HepG2 (cell line): ENCODE data around the gene CBFA2T2. TPM values are rescaled to one million over a fixed set of nuclear protein-coding genes. Genes with fewer than 3 reads are reported as not detected.

ENCODE experiments used
- ATF3 ChIP-seq: sonication (generic); formaldehyde crosslinking; IDR thresholded peaks from 2 replicates; pipeline ENCODE4 v1.4.0; 2020; ENCODE audit warnings: missing genetic modification reagents
- CEBPG ChIP-seq: IDR thresholded peaks from 2 replicates; pipeline ENCODE4 v1.6.1; 2016
- E2F5 ChIP-seq: sonication (generic); formaldehyde crosslinking; conservative IDR thresholded peaks from 2 replicates; pipeline ENCODE4 v1.4.0; 2020; ENCODE audit warnings: missing genetic modification reagents
- EED ChIP-seq: sonication (generic); formaldehyde crosslinking; IDR thresholded peaks from 2 replicates; pipeline ENCODE4 v1.5.0; 2020; ENCODE audit warnings: mild to moderate bottlenecking, missing genetic modification reagents
- GTF2F1 ChIP-seq: fragments of 150-350 bp; IDR thresholded peaks from 2 replicates; pipeline ENCODE4 v1.6.1; 2014; ENCODE audit warnings: low read length
- HNRNPK ChIP-seq: fragments of 200-400 bp; formaldehyde crosslinking; IDR thresholded peaks from 2 replicates; pipeline ENCODE4 v1.6.1; 2018; ENCODE audit warnings: low read length, low read depth, moderate library complexity, mild to moderate bottlenecking; ENCODE audit not compliant: poor library complexity, severe bottlenecking
- HOXA5 ChIP-seq: sonication (generic); formaldehyde crosslinking; IDR thresholded peaks from 2 replicates; pipeline ENCODE4 v1.4.0; 2020; ENCODE audit warnings: missing genetic modification reagents
- JUND ChIP-seq: sonication (generic); formaldehyde crosslinking; IDR thresholded peaks from 2 replicates; pipeline ENCODE4 v1.8.0; 2022; ENCODE audit warnings: mild to moderate bottlenecking, missing genetic modification reagents
- KMT2B ChIP-seq: IDR thresholded peaks from 2 replicates; pipeline ENCODE4 v1.6.1; 2016; ENCODE audit warnings: missing genetic modification reagents, missing compliant biosample characterization
- MAX ChIP-seq: IDR thresholded peaks from 2 replicates; pipeline ENCODE4 v1.6.1; 2012; ENCODE audit warnings: inconsistent platforms
- MXD1 ChIP-seq: sonication (generic); formaldehyde crosslinking; IDR thresholded peaks from 2 replicates; pipeline ENCODE4 v1.4.0; 2020; ENCODE audit warnings: mild to moderate bottlenecking, missing genetic modification reagents
- NCOA1 ChIP-seq: sonication (generic); formaldehyde crosslinking; IDR thresholded peaks from 2 replicates; pipeline ENCODE4 v1.9.0; 2021; ENCODE audit warnings: missing genetic modification reagents
- NKX3-1 ChIP-seq: sonication (generic); formaldehyde crosslinking; IDR thresholded peaks from 2 replicates; pipeline ENCODE4 v1.5.0; 2020; ENCODE audit warnings: missing genetic modification reagents
- NRL ChIP-seq: sonication (generic); formaldehyde crosslinking; IDR thresholded peaks from 2 replicates; pipeline ENCODE4 v1.5.0; 2020; ENCODE audit warnings: missing genetic modification reagents, mild to moderate bottlenecking, moderate library complexity, borderline replicate concordance
- POGK ChIP-seq: sonication (generic); formaldehyde crosslinking; conservative IDR thresholded peaks from 2 replicates; pipeline ENCODE4 v1.8.0; 2022; ENCODE audit warnings: mild to moderate bottlenecking, moderate library complexity, missing genetic modification reagents
- RFXANK ChIP-seq: IDR thresholded peaks from 2 replicates; pipeline ENCODE4 v1.6.1; 2016
- SP1 ChIP-seq, 2 experiments: fragments of 450-650 bp in 1 of 2; sonication (generic) in 1 of 2; formaldehyde crosslinking in 1 of 2; IDR thresholded peaks; 2 replicates each; pipeline versions ENCODE4 v1.4.0 to v1.6.1; 2016 to 2020; ENCODE audit warnings: missing genetic modification reagents in 1 of 2
- SRF ChIP-seq: IDR thresholded peaks from 2 replicates; pipeline ENCODE4 v1.6.1; 2011; ENCODE audit warnings: mild to moderate bottlenecking, low read depth, low read length, moderate library complexity
- STAG1 ChIP-seq: sonication (generic); formaldehyde crosslinking; IDR thresholded peaks from 2 replicates; pipeline ENCODE4 v1.4.0; 2020; ENCODE audit warnings: missing genetic modification reagents
- ZC3H4 ChIP-seq: sonication (generic); formaldehyde crosslinking; IDR thresholded peaks from 2 replicates; pipeline ENCODE4 v1.4.0; 2020; ENCODE audit warnings: missing genetic modification reagents, borderline replicate concordance
- ZNF160 ChIP-seq: sonication (generic); formaldehyde crosslinking; IDR thresholded peaks from 2 replicates; pipeline ENCODE4 v1.8.0; 2022; ENCODE audit warnings: mild to moderate bottlenecking, inconsistent platforms, missing genetic modification reagents
- ZNF253 ChIP-seq: sonication (generic); formaldehyde crosslinking; IDR thresholded peaks from 2 replicates; pipeline ENCODE4 v1.8.0; 2022; ENCODE audit warnings: mild to moderate bottlenecking, missing genetic modification reagents, borderline replicate concordance
- ZNF569 ChIP-seq: sonication (generic); formaldehyde crosslinking; IDR thresholded peaks from 2 replicates; pipeline ENCODE4 v1.5.0; 2020; ENCODE audit warnings: mild to moderate bottlenecking, missing genetic modification reagents, moderate library complexity, borderline replicate concordance
- ZNF652 ChIP-seq: IDR thresholded peaks from 2 replicates; pipeline ENCODE4 v1.6.1; 2016; ENCODE audit warnings: low read depth, borderline replicate concordance
- ZNF672 ChIP-seq: sonication (generic); formaldehyde crosslinking; IDR thresholded peaks from 2 replicates; pipeline ENCODE4 v1.8.1; 2022; ENCODE audit warnings: missing genetic modification reagents
- ZNF740 ChIP-seq: sonication (generic); formaldehyde crosslinking; IDR thresholded peaks from 2 replicates; pipeline ENCODE4 v1.4.0; 2020; ENCODE audit warnings: missing genetic modification reagents
- ZNF75D ChIP-seq: sonication (generic); formaldehyde crosslinking; IDR thresholded peaks from 2 replicates; pipeline ENCODE4 v1.8.1; 2023; ENCODE audit warnings: missing genetic modification reagents, mild to moderate bottlenecking, borderline replicate concordance
- ZNF839 ChIP-seq: sonication (generic); formaldehyde crosslinking; IDR thresholded peaks from 2 replicates; pipeline ENCODE4 v1.4.0; 2020; ENCODE audit warnings: missing genetic modification reagents, mild to moderate bottlenecking, borderline replicate concordance
- ZNF878 ChIP-seq: sonication (generic); formaldehyde crosslinking; IDR thresholded peaks from 2 replicates; pipeline ENCODE4 v1.8.1; 2023; ENCODE audit warnings: mild to moderate bottlenecking, missing genetic modification reagents, moderate library complexity
- polyA plus RNA-seq, 8 experiments: library from polyadenylated mRNA; depleted of rRNA in 3 of 8; stranded (reverse) in 7 of 8; unstranded in 1 of 8; fragments of >200 nt; fragmentation: Illumina TruSeq in 4 of 8; extraction: Trizol in 4 of 8; gene quantifications; 2 replicates each; pipeline versions ENCODE4 v1.2.1 to v1.2.3, GENCODE V29; 2011 to 2016; ENCODE audit warnings: low read depth in 4 of 8, missing spikeins in 1 of 8, mixed read lengths in 1 of 8; ENCODE audit not compliant: insufficient read depth in 1 of 8
- total RNA-seq, 5 experiments: library from RNA; depleted of rRNA; stranded (reverse); fragments of >200 nt; fragmentation: Illumina TruSeq; extraction: Trizol; gene quantifications; 2 replicates each; pipeline ENCODE4 v1.2.3, GENCODE V29; 2016; ENCODE audit warnings: low read depth in 1 of 5

CBFA2T2 gene
- total and polyA plus RNA-seq, 2 of the 13 experiments (the other 11 are each of a cell fraction or from before 2014, with no cell fraction given) = 6.3 to 21.2 TPM

- TF ChIP-seq EED (CRISPR knock-in tag) (peak; percentile 45; the same call in 1 of the 2 replicates), CEBPG (CRISPR knock-in tag) (peak; percentile 50; the same call in 1 of the 2 replicates), ZNF253 (CRISPR knock-in tag) (0 out of 2 replicates have a peak, but pooled peaks have one; percentile 13), E2F5 (CRISPR knock-in tag) (no peak), ZNF672 (CRISPR knock-in tag) (no peak), ZNF160 (no peak), ATF3 (CRISPR knock-in tag) (no peak), STAG1 (CRISPR knock-in tag) (peak; percentile 99), HOXA5 (CRISPR knock-in tag) (no peak), SP1 (IDR thresholded peaks at IDR 0.05) (no peak), SP1 (CRISPR knock-in tag; IDR thresholded peaks at IDR 0.05) (no peak), KMT2B (CRISPR knock-in tag) (no peak), JUND (CRISPR knock-in tag) (no peak), ZNF652 (CRISPR knock-in tag) (no peak; the same call in 1 of the 2 replicates), NKX3-1 (CRISPR knock-in tag) (no peak), ZNF740 (no peak), NRL (CRISPR knock-in tag) (peak; percentile 89; the same call in 1 of the 2 replicates), ZNF569 (CRISPR knock-in tag) (no peak), ZNF839 (CRISPR knock-in tag) (no peak), NCOA1 (CRISPR knock-in tag) (no peak), ZNF75D (no peak), HNRNPK (no peak), MAX (peak; percentile 48; the same call in 1 of the 2 replicates), ZC3H4 (no peak), MXD1 (CRISPR knock-in tag) (0 out of 2 replicates have a peak, but pooled peaks have one; percentile 24), RFXANK (CRISPR knock-in tag) (no peak), POGK (CRISPR knock-in tag) (peak; percentile 72), GTF2F1 (0 out of 2 replicates have a peak, but pooled peaks have one; percentile 57), SRF (no peak), ZNF878 (0 out of 2 replicates have a peak, but pooled peaks have one; percentile 53)
These were observed 163.5 kb downstream of the CBFA2T2 start (continued) for GRCh38 chr20:33653218-33653899.
